Measurements from ENCODE around the gene C1orf105. TPM values are rescaled to one million over a fixed set of nuclear protein-coding genes. Genes with fewer than 3 reads are reported as not detected.
"Not testable (repeated sequence)": the region's sequence is repeated elsewhere in the genome, so short reads cannot be mapped to it uniquely, and the experiment has no call there.

C1orf105 gene
- 0.34 TPM in 1 of 2 replicates, not detected in the other for total RNA-seq (ENCODE audit: low replicate concordance)

- Histone ChIP-seq H3K27me3 (no peaks in the 10 kb centered on the region), H4K20me1 (ENCODE audit: low read depth) (no peaks in the 10 kb centered on the region), H2AFZ (replicated peaks) (no peak within 1 kb of the TSS), H3K4me2 (no peak within 1 kb of the TSS), H3K36me3 (no peaks in the 10 kb centered on the region), H3K4me1 (peaks cover 15% of the 10 kb centered on the region), H3K79me2 (ENCODE audit: low read depth) (peaks cover 5% of the 10 kb centered on the region), H3K9ac (no peak within 1 kb of the TSS), H3K9me3 (ENCODE audit: low read depth) (no peaks in the 10 kb centered on the region), H3K27ac (no peak within 1 kb of the TSS), H3K4me3 (no peak within 1 kb of the TSS), H3F3A (ENCODE audit: low read depth) (no peaks in the 10 kb centered on the region)
- no peak within 1 kb of the TSS for H3K27ac Mint-ChIP-seq
- no peaks in the 10 kb centered on the region for H3K9me3 Mint-ChIP-seq
- no peaks in the 10 kb centered on the region for H3K27me3 Mint-ChIP-seq (ENCODE audit: insufficient read depth, low read depth)
- no peak for TF ChIP-seq CTCF (IDR thresholded peaks at IDR 0.05)
- no peak for TF ChIP-seq EZH2phosphoT487 (IDR thresholded peaks at IDR 0.05)
- no peak for TF ChIP-seq EZH2 (IDR thresholded peaks at IDR 0.05)
- H3K4me1 Mint-ChIP-seq, result no peaks in the 10 kb centered on the region
- H3K4me3 Mint-ChIP-seq, result no peak within 1 kb of the TSS
- H3K36me3 Mint-ChIP-seq, result no peaks in the 10 kb centered on the region
- no peak for DNase-seq (ENCODE audit: low spot score)
Measured at GRCh38 chr1:172420385-172420784, at the start of gene C1orf105. C1orf105 (plus strand) TSS chr1:172420685; CDS start chr1:172420886, 201 bp downstream.

- not testable (repeated sequence) for H3K27ac ChIP-seq; H3K27ac Mint-ChIP-seq; H3K4me1 Mint-ChIP-seq; H3K4me3 Mint-ChIP-seq; H3K9me3 ChIP-seq (ENCODE audit: low read depth); H4K20me1 ChIP-seq (ENCODE audit: low read depth); H3K27me3 Mint-ChIP-seq (ENCODE audit: insufficient read depth, low read depth); H3K27me3 ChIP-seq; H3F3A ChIP-seq (ENCODE audit: low read depth); H3K36me3 ChIP-seq; H3K4me3 ChIP-seq; H3K4me2 ChIP-seq; H3K36me3 Mint-ChIP-seq; H3K79me2 ChIP-seq (ENCODE audit: low read depth); DNase-seq (ENCODE audit: low spot score); H3K9ac ChIP-seq; H3K4me1 ChIP-seq; H2AFZ ChIP-seq (replicated peaks)
- peaks cover 19% of the 10 kb centered on the region for H3K9me3 Mint-ChIP-seq
Measured at GRCh38 chr1:172371646-172372045, 48.8 kb upstream of the C1orf105 start.

GRCh38 chr1:172373864-172374263, 46.6 kb upstream of the C1orf105 start:
- H2AFZ ChIP-seq (replicated peaks), result no peak overlapping the region
- no peak overlapping the region for H3K4me3 ChIP-seq
- DNase-seq (ENCODE audit: low spot score), result no peak
- Mint-ChIP-seq H3K36me3 (no peaks in the 10 kb centered on the region), H3K27me3 (ENCODE audit: insufficient read depth, low read depth) (no peaks in the 10 kb centered on the region), H3K27ac (no peak overlapping the region), H3K9me3 (peaks cover 2% of the 10 kb centered on the region), H3K4me3 (no peak overlapping the region), H3K4me1 (no peaks in the 10 kb centered on the region)
- no peak for TF ChIP-seq EZH2 (IDR thresholded peaks at IDR 0.05)
- H3K9ac ChIP-seq, result no peak overlapping the region
- no peak overlapping the region for H3K4me2 ChIP-seq
- no peaks in the 10 kb centered on the region for H3K4me1 ChIP-seq
- H3F3A ChIP-seq (ENCODE audit: low read depth), result no peaks in the 10 kb centered on the region
- no peak overlapping the region for H3K27ac ChIP-seq
- H3K36me3 ChIP-seq, result no peaks in the 10 kb centered on the region
- H3K27me3 ChIP-seq, result no peaks in the 10 kb centered on the region
- no peaks in the 10 kb centered on the region for H3K9me3 ChIP-seq (ENCODE audit: low read depth)
- no peaks in the 10 kb centered on the region for H3K79me2 ChIP-seq (ENCODE audit: low read depth)
- no peaks in the 10 kb centered on the region for H4K20me1 ChIP-seq (ENCODE audit: low read depth)

- no peaks in the 10 kb centered on the region for H3K36me3 Mint-ChIP-seq
- no peaks in the 10 kb centered on the region for H3K9me3 Mint-ChIP-seq
- Histone ChIP-seq H3K4me3 (no peak overlapping the region), H3K27ac (no peak overlapping the region), H3K36me3 (no peaks in the 10 kb centered on the region), H4K20me1 (ENCODE audit: low read depth) (no peaks in the 10 kb centered on the region), H3K4me1 (no peaks in the 10 kb centered on the region), H2AFZ (replicated peaks) (no peak overlapping the region), H3K27me3 (no peaks in the 10 kb centered on the region), H3K79me2 (ENCODE audit: low read depth) (no peaks in the 10 kb centered on the region), H3F3A (ENCODE audit: low read depth) (no peaks in the 10 kb centered on the region), H3K9me3 (ENCODE audit: low read depth) (no peaks in the 10 kb centered on the region), H3K4me2 (no peak overlapping the region), H3K9ac (no peak overlapping the region)
- TF ChIP-seq EZH2 (IDR thresholded peaks at IDR 0.05) (no peak), EZH2phosphoT487 (IDR thresholded peaks at IDR 0.05) (no peak), CTCF (IDR thresholded peaks at IDR 0.05) (no peak)
- H3K4me1 Mint-ChIP-seq, result no peaks in the 10 kb centered on the region
- H3K27ac Mint-ChIP-seq, result no peak overlapping the region
- H3K4me3 Mint-ChIP-seq, result no peak overlapping the region
- no peaks in the 10 kb centered on the region for H3K27me3 Mint-ChIP-seq (ENCODE audit: insufficient read depth, low read depth)
- no peak for DNase-seq (ENCODE audit: low spot score)
Measured at GRCh38 chr1:172375211-172375631, 45.3 kb upstream of the C1orf105 start.

Measured in neural progenitor cell (in vitro differentiated cells).